CD4-positive, alpha-beta T cell treated with Interferon gamma for 1 hour (primary cell): ENCODE results near the gene CCL13.
"Not testable (repeated sequence)": the region's sequence is repeated elsewhere in the genome, so short reads cannot be mapped to it uniquely, and the experiment has no call there.

Experiments used
- DNase-seq: peaks from one replicate; pipeline ENCODE4 v3.0.0-alpha.2; 2020

CCL13 gene

DNA sequence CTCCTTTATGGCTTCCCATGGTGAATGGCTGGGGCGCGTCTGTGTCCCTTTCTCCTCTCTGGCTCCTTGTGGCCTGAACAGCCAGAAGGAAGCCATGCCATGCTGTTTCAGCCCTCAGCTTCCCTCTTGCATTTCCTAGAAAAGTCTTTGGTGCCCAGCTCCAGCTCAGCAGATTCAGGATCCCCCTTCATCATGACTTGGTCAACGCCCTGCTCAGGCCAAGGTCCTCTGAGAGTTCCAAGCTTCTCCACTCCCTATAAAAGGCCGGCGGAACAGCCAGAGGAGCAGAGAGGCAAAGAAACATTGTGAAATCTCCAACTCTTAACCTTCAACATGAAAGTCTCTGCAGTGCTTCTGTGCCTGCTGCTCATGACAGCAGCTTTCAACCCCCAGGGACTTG is at the start of gene CCL13:
Gene CCL13, plus strand, starts transcription at position 287 of the 400 bp plus-strand sequence. Its CDS starts 47 bp downstream, at position 334.
- no peak for DNase-seq

DNA sequence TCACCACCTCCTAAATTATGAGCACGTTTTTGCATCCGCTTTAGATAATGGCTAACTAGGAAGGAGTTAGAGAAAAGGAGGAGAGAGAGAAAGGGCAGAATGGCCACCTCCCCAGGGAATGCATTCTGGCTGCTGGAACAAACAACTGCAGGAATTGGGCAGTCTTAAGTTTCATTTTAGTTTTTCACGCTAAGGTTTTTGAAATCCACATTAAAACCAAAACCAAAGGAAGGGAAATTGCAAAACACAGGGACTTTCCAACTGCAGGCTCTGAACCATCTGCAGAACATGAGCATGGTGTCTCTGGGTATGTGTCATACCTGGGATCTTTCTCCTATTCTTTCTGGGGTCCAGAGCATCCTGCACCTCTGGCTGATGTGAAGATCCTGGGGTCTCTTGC is 49.2 kb upstream of the CCL13 start:
- DNase-seq = no peak

DNA sequence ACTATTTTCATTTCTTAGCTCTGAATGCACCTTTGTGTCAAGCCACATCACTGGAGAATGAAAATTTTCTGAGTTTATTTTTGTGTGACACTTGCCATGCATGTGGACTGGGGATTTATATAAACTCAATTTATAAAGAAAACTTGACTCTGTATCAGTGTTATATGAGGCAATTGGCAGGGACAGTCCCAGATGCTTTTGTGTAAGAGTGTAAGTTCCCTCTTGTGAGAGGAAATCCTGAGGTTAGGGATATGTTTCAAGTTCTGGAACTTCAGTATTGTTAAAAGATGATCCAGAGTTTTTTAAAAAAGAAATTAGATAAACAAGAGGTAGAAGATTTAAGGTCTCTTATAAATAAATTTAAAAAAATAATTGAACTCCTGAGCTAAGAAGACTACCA is 47.9 kb upstream of the CCL13 start:
- DNase-seq = no peak

DNA sequence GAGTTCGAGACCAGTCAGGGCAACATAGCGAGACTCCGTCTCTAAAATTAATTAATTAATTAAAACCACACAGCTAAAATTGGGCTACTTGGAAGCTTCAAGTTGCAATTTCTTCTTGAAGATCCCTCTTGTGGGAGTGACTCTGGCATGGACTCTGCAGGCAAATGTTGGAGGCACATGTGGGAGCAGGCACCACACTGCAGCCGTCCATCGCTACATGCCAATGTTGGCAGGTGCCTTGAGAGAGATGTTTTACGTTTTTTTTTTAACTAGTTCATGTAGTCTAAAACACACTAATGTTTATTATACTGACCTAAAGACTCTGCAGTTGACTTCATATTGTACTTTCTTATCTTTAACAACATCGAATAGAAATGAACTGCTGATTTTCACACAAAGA is 45.0 kb upstream of the CCL13 start:
- no peak for DNase-seq

DNA sequence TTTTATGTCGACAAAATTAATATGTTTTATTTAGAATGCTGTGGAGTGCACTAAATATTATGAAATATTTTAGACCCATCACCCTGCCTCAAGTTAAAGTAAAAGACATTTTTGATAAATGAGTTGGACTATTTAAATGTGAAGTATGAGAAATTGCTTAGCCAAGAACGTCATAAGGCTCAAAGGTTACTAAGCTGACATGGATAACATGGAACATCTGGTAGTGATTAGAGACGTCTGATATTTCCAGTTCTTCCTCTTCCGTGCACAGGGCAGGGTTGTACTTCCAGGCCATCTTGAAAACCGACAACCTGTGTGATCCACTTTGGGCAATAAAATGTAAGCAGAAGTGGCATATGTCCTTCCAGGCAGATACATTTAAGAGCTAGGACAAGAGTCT is 44.2 kb upstream of the CCL13 start:
- no peak for DNase-seq

DNA sequence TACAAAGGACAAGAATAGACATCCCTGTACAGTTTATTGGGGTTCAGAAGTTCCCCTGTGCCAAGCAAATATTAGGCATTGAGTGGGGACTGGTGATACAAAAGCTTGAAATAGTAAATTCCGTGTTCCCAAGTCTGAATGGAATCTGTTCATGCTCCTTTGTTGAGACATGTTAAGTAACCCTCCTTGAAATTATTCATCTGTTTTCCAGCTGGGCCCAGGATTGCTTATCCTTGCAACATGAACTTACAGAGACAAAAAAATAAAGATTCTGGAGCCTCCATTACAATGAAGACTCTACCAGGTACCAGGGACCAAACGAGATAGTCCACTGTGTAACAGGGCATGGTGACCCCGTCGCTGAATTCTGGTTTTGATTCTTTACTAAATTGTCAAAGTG is 43.1 kb upstream of the CCL13 start:
- no peak for DNase-seq

DNA sequence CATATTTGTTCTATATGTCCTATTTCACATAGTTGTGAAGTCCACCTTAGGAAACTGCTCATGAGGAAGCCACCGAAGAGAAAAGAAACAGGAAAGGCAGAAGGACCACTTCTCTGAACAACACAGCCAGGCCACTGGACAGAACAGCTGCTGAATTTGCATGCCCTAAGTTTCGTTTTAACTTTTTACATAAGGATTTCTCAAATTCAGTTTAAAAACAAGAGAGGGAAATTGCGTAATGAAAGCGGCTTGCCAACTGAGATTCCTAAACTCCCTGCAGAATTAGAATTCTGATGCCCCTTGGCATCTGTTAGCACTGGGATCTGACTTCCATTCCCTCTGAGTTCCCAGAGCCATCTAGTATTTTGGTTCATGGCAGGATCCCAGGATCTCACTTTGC is 42.0 kb upstream of the CCL13 start:
- peak; percentile 13 for DNase-seq

DNA sequence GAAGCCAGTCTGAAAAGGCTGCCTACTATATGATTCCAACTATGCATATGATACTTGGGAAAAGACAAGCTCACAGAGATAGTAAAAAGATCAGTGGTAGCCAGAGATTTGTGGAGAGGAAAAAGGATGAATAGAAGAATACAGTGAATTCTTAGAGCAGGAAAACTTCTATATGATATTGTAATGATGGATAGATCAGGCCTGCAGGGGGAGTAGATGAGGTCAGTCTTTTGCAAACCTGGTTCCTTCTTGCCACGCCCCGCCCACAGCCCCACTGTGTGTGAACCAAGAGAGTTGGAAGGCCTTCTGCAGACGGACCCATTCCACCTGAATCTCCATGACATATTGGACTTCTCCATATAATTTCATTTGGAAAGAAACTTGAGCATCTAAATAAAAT is 37.8 kb upstream of the CCL13 start:
- peak; percentile 16 for DNase-seq

DNA sequence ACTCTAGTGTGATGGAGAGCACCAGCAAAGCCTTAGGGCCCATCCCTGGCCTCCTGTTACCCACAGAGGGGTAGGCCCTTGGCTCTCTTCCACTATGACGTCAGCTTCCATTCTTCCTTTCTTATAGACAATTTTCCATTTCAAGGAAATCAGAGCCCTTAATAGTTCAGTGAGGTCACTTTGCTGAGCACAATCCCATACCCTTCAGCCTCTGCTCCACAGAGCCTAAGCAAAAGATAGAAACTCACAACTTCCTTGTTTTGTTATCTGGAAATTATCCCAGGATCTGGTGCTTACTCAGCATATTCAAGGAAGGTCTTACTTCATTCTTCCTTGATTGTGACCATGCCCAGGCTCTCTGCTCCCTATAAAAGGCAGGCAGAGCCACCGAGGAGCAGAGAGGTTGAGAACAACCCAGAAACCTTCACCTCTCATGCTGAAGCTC is 37.2 kb upstream of the CCL13 start, which contains the start of gene CCL8:
Gene CCL8, plus strand, starts transcription at position 397 of the 445 bp plus-strand sequence. CDS start 67 bp downstream, outside the sequence.
- peak; percentile 8 for DNase-seq

DNA sequence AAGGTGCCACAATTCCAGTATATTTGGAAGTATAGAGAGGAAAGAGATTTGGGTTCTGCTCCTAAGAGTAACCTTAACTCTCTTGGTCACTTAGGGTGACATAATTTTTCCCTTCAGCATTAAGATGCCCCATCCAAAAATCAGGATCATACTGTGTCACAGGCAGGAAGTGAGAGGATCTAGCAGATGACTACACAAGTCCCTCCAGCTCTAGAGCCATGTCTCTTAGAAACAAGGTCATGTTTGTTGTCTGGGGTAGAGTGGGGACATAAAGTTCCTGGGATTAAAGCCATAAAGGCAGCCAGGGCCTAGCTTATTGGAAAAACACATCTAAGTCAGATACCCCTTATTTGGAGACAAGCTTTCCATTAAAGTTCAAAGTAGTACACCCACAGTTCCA is 34.3 kb upstream of the CCL13 start:
- no peak for DNase-seq

DNA sequence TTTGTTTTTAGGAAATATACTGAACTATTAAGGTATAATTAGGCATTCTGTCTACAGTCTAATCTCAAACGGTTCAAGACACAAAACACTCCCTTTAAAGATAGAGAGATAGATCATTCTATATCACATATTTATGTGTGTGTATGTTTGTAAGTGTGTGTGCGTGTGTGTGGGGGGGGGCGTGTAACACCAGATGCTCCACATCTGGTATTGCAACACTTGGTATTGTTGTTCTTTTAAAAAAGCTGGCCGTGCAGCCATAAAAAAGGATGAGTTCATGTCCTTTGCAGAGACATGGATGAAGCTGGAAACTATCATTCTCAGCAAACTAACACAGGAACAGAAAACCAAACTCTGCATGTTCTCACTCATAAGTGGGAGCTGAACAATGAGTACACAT is 28.7 kb upstream of the CCL13 start:
- not testable (repeated sequence) for DNase-seq

DNA sequence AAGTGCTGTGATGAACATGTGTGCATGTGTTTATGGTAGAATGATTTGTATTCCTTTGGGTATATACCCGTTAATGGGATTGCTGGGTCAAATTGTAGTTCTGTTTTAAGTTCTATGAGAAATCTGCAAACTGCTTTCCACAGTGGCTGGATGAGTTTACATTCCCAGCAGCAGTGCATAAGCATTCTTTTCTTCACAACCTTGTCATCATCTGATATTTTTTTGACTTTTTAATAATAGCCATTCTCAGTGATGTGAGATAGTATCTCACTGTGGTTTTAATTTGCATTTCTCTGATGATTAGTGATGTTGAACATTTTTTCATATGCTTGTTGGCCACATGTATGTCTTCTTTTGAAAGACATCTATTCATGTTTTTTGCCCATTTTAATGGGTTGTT is 18.6 kb upstream of the CCL13 start:
- no peak for DNase-seq

DNA sequence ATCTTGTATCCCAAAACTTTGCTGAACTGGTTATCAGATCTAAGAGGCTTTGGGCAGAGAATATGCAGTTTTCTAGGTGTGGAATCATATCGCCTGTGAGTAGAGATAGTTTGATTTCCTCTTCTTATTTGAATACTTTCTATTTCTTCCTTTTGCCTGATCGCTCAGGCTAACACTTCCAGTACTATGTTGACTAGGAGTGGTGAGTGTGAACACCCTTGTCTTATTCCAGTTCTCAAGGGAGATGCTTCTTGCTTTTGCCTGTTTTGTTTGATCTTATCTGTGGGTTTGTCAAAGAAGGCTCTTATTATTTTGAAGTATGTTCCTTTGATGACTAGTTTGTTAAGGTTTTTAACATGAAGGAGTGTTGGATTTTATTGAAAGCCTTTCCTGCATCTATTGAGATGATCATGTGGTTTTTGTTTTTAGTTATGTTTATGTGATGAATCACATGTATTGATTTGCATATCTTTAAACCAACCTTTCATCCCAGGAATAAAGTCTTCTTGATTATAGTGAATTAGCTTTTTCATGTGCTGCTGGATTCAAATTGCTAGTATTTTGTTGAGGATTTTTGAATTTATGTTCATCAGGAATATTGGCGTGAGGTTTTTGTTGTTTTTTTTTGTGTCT is 17.0 kb upstream of the CCL13 start:
- no peak for DNase-seq

DNA sequence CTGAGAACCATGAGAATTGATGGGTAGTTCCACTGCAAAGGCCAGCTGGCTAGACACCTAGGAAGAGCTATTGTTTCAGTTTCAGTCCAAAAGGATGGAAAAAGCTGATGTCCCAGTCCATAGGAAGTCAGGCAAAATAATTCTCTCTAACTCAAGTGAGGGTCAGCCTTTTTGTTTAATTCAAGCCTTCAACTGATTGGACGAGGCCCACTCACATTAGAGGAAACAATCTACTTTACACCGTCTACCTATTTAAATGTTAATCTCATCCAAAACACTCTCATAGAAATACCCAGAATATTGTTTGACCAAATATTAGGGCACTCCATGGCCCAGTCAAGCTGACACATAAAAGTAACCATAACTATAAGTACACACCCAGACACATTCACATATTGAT is 14.4 kb upstream of the CCL13 start:
- DNase-seq = no peak

DNA sequence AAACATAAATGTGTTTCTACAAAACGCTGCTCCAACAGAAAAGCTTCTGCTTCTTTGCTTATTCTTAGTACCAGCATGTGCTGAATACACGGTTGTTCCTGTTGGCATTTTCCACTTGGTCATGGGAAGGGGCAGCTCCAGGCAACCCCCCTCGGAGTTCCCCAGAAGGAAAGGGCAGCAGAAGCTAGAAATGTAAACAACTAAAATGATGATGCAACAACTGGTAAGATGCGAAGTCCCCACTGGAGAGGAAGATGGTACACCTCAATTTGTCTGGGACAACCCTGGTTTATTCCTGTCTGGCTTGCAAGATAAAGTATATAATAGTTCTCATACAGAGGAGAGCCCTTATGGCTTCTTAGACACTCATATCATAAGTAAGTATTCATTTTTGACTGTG is 9.2 kb upstream of the CCL13 start:
- DNase-seq = no peak

DNA sequence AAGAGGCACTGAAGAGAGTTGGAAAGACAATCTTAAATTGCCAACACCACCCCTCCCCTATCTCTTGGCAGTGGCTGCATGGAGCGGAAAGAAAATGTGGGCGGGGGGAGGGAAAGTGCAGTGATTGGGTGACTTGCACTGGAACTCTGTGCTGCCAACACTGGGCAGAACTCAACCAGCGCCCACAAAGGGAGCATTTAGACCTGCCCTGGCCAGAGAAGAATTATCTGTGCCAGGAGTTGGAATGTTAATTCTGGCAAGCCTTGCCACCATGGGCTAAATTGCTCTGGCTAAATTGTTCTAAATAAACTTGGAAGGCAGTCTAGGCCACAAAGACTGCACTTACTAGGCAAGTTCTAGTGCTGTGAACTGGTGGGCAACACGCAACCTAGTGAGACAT is 6.5 kb upstream of the CCL13 start:
- DNase-seq = no peak

DNA sequence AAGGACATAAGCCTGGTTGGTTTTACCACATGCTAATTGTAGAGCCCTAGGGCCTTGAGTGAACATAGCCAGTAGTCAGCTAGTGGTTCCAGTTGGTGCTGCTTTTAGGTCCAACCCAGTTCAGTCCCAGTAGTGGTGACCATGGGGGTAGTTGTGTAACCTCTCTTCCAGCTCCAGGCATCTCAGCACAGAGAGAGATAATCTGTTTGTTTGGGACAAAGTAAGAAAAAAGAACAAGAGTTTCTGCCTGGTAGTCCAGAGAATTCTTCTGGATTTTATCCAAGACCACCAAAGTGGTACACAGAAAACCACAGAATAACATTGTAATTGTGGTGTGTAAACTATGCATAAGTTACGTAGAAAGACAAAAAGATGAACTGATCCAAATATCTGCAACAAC is 5.2 kb upstream of the CCL13 start:
- no peak for DNase-seq

DNA sequence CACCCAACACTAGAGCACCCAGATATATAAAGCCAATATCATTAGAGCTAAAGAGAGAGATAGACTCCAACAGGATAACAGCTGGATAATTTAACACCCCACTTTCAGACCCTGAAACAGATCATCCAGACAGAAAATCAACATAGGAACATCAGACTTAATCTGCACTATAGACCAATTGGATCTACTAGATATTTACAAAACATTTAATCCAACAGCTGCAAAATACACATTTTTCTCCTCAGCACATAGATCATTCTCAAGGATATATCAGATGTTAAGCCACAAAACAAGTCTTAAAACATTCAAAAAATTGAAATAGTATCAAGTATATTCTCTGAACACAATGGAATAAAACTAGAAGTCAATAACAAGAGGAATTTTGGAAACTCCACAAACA is 4.1 kb upstream of the CCL13 start:
- DNase-seq = no peak

DNA sequence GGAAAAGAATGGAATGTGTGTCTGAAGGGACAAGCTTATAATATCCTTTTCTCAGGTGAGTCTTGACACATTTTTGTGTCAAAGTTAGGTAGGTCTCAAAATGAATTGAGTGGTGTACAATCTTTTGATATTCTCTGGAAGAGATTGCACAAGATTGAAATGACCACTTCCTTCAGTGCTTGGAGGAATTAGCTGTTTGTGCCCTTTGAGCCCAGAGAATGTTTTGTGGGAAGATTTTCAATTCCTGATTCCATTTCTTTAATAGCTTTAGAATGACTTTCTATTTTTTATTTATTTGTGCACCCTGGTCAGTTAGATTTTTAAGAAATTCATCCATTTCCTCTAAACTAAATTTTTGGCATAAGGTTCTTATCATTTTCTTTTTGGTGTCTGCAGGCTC is 1.6 kb upstream of the CCL13 start:
- no peak for DNase-seq

DNA sequence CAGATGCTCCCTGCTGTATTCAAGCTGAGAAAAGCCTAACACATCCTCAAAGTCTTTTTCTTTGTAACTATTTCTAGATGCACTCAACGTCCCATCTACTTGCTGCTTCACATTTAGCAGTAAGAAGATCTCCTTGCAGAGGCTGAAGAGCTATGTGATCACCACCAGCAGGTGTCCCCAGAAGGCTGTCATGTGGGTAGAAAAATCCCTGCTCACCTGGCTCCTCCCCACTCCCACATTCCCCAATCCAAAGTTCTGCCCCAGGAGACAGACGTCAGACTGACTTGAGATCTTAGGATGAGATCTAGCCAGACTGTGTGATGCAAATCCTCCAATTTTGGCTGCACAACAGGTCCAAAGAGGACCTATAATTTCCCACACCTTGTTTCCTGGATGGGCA is 1.1 kb downstream of the CCL13 start:
- no peak for DNase-seq

DNA sequence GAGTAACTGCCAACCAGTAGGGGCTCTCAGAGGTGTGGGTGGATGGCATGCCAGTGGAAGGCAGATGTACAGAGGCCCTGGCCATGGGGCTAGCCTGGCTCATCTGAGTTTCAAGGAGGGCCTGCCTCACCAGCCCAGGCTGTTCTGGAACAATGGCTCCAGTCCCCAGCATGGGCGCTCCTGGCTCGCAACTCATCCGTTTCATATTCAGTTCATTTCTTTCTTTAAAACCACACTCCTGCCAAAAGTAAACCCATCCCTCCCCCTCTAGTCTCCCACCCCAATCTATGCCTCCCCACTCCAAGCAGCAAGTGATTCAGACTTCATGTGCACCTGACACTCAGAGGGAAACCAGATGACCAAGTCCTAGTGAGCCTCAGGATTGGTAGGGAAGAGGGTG is 2.4 kb downstream of the CCL13 start:
- DNase-seq = no peak

DNA sequence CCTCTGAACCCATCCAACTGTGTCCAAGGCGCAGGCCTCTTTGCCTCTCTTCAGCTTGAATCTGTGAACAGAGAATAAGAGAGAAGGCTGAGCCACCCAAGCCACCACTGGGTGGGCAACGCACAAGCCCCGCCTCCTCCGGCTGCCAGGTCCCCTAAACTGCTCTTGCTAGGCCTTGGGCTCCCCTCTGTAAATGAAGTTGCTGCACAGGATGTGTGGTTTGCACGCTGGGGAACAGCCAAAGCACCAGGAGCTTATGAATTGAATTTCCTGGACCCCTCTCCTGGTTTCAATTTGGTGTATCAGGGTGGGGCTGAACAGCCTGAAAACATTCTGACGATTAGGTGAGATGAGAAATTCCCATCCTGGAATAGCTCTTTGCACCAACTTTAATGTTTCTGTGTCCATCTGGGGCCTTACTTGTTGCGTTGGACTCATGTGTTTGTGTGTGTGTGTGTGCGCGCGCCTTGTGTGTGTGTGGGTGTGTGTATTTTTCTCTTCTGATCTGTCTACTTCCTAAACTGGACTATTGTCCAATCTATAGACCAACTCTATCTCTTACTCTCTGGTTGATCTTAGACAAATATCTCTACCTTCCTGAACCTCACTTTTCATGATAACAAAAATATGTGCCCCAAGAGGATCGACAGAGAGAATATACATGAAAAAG is 4.5 kb downstream of the CCL13 start:
- DNase-seq = no peak

DNA sequence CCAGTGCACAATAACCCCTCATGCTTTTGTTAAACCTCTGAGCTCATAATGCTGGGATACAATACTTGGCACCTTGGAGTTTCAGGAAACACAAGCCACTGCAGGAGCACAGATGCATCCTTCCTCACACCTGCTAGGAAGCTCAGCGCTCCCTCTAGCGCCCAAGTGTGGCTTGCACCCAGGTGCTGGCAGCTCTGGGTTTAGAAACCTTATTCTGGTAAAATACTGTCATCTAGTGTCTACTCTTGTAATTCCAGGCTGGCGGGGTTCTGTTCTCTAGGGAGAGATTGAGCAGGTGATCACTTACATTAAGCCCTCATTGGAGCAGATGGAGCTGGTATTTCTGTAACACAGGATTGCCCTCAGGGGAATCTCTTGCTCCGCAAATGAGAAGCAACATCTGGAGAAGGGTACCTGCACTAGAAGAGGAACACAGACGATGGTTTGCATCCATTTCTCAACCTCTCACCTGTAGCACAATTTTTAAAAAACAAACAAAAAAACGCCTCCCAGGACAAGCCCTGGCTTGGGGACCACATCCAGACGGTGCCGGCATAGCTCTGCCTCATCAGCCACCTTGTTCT is 5.3 kb downstream of the CCL13 start:
- peak; percentile 76 for DNase-seq

DNA sequence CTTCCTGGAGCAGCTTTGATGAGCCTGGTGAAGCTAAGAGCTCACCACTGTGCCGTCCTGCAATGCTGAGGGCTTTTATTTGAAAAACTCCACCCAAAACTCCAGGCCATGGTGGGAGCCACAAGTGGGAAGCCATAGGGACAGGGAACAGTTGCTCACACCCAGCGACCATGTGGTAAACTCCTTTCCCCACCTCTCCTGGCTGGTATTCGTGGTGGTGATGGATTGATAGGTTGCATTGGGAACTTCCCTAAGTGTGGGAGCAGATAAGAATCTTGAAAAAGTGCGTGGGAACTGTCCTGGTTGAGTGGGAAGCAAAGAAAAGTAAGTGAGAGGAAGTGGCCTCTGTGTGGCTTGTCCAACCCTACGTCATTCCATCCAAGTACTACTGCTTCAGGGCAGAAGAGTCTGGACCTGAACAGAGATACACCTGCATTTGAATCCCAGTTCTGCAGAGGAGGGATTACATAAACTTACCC is 6.9 kb downstream of the CCL13 start, which contains the start of gene CCL1:
Gene CCL1, minus strand, starts transcription at position 51 of the 479 bp plus-strand sequence. CDS start 72 bp downstream, outside the sequence.
- no peak for DNase-seq
